Muscle of back (tissue), 13 donors: ENCODE measurements around the gene RFX5. TPM values are rescaled to one million over a fixed set of nuclear protein-coding genes. Genes with fewer than 3 reads are reported as not detected.
A peak's percentile ranks its signal among the peaks of the same experiment; 100 is the strongest.
"Not testable (repeated sequence)": the region's sequence is repeated elsewhere in the genome, so short reads cannot be mapped to it uniquely, and the experiment has no call there.

Experiments
- DNase-seq, 3 donors: peaks; one replicate each; pipeline versions ENCODE4 v3.0.0 to v3.0.0-alpha.2; 2013
- long read RNA-seq, 9 donors: transcript quantifications; one replicate each; lab custom pipeline, GENCODE V29; 2026
- polyA plus RNA-seq, 10 donors: library from polyadenylated mRNA; unstranded; fragments of 120-200 nt; gene quantifications; one replicate each; pipeline ENCODE4 v1.2.1, GENCODE V29; 2013; ENCODE audit not compliant: insufficient read length in 10 of 10

Gene RFX5
- 10 to 100 TPM; 18.7 to 28.0 (median 24.6) TPM for polyA plus RNA-seq
- long read RNA-seq, donor 1, partial matches to known transcripts: 0 of 2 reads
- long read RNA-seq, donor 1, other reads (novel, unspliced or antisense): 0 of 2 reads
- long read RNA-seq, donor 2, partial matches to known transcripts: 0 of 2 reads
- long read RNA-seq, donor 2, other reads (novel, unspliced or antisense): 0 of 2 reads
- long read RNA-seq, donor 3: 0 reads
- long read RNA-seq, donor 4: 0 reads
- long read RNA-seq, donor 5: 0 reads
- long read RNA-seq, donor 6, partial matches to known transcripts: 0 of 4 reads
- long read RNA-seq, donor 6, other reads (novel, unspliced or antisense): 0 of 4 reads
- long read RNA-seq, donor 7, partial matches to known transcripts: 0 of 1 reads
- long read RNA-seq, donor 7, other reads (novel, unspliced or antisense): 0 of 1 reads
- long read RNA-seq, donor 8, partial matches to known transcripts: 0 of 1 reads
- long read RNA-seq, donor 8, other reads (novel, unspliced or antisense): 0 of 1 reads
- long read RNA-seq, donor 9: 0 reads

DNA sequence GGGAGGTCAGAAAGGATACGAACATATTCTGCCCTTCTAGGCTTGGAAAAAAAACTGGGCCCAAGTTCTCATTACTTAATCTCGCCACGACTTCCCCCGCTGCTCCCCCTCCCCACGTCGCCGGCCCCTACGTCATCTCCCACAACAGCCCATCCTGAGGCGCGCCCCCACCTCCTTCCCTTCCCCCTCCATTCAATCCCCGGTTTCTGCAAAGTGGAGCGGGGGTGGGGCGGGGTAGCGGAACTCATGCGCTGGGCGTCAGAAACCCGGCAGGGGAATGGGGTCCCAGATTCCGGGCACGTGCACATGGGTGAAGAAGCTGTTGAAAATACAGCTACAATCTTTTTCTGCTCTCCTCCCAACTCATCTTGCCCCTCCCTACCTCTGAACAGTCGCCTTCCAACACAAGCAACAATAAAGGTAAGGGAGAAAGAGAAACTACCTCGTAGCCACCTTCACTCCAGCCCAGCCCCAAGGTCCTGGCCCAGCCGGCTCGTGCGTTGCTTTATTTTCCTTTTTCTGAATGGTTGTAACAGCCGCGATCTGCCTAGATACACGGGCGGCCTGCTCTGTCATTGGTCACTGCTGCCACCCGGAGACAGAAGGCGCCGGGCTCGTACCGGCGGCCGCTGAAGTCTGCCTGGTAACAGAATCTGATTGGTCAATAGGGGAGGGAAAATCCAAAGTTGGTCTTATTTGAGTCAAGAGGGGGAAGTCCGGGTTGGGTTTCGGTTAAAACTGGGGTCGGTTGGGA is at the start of gene RFX5:
RFX5 (minus strand) TSS at position 484 of the 754 bp plus-strand sequence. CDS start 932 bp downstream, outside the sequence.
- peak; percentile 96 to 98 (median 97) for DNase-seq

DNA sequence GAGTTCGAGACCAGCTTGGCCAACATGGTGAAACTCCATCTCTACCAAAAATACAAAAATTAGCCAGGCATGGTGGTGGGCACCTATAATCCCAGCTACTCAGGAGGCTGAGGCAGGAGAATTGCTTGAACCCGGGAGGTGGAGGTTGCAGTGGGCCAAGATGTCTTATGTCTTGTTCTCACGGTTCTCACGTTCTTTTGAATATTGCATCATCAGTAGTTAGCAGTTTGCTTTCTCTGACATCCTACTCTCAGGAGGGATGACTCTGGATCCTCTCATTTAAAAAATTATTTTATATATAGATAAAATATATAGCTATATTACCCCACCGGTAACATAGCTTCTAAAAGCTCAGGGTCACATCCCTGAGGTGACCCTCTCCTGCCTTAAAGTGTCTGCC is 49.2 kb upstream of the RFX5 start:
- not testable (repeated sequence) for DNase-seq

DNA sequence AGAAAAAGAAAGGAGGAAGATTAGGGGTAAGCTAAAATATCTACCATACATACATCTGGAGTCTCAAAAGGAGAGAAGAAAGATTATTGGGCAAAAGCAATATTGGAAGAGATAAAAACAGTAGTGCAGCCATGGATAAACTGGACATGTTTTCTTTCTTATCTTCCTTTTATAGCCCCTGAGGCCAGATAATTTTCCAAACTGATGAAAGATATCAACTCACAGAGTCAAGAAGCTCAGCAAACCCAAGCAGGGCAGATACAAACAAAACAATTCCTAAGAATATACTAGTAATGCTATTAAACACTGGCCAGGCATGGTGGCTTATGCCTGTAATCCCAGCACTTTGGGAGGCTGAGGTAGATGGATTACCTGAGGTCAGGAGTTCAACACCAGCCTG is 46.5 kb upstream of the RFX5 start:
- no peak for DNase-seq

DNA sequence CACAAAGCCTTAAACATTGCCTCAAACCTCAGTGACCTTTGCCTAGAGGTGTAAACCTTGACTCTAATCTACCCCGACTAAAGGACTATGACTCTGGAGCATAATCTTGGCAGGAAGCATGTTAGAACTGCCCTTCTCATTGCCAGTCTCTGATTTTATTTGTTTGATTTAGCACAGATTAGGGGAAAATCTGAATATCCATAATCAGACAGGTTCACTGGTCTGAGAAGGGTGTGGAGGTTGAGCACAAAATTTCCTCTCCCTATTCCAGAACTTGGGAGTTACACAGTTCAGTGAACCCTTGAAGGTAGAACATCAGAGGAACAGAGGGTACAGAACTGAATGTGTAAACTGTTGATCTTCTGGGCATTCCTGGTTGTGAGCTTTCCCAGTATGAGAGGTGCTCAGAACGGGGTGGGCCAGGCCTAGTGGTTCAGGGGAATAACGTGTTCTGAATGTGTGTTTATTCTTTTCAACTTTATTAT is 44.1 kb upstream of the RFX5 start:
- no peak for DNase-seq

DNA sequence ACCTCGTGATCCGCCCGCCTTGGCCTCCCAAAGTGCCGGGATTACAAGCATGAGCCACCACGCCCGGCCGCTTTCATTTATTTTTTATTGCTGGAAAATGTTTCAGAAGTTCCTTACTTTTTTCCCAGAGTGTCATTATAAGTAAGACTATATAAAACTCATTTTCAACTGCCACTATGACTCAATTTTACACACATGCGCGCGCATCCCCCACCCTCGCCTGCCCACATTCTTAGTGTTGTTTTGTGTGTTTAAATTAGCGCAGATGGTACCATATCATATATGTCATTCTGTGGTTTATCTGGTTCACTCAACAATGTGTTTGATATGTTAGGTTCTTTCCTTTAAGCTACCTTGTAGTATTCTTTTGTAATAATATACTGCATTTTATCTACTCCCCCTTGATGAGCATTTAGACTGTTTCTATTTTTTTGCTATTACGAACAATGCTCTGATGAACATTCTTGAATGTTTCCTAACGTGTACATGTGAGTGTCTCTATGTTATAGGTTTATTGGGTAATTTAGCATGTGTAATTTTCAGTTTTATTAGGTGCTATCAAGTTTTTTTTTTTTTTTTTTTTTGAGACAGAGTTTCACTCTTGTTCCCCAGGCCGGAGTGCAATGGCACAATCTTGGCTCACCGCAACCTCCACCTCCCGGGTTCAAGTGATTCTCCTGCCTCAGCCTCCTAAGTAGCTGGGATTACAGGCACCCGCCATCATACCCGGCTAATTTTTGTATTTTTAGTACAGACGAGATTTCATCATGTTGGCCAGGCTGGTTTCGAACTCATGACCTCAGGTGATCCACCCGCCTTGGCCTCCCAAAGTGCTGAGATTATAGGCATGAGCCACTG is 43.4 kb upstream of the RFX5 start:
- not testable (repeated sequence) for DNase-seq

DNA sequence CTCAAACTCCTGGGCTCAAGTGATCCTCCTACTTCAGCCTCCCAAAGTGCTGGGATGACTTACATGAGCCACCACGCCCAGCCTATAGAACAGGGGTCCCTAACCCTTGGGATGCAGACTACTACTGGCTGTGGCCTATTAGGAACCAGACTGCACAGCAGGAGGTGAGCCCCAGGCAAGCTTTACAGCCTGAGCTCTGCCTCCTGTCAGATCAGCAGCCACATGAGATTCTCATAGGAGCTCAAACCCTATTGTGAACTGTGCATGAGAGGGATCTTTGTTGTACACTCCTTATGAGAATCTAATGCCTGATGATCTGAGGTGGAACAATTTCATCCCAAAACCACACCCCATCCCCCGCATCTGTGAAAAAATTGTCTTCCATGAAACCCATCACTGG is 39.0 kb upstream of the RFX5 start:
- DNase-seq: no peak

DNA sequence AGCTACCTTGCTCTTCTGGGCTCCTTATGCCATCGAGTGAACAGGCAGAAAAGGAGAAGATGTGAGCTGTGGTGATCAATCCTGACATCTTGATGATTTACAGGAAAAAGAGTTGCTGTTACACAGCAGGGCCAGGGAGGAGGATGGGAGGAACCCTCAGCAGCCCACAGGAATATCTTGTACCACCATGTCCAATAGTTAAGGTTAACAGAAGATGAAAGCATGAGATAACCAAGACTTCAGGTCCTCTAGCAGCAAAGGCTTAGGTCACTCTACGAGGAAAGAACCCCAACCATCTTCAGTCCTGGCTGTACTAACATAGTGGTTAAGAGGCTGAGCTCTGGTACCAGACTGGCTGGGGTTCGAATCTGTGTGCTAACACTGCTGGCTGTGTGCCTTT is 37.5 kb upstream of the RFX5 start:
- DNase-seq: no peak

DNA sequence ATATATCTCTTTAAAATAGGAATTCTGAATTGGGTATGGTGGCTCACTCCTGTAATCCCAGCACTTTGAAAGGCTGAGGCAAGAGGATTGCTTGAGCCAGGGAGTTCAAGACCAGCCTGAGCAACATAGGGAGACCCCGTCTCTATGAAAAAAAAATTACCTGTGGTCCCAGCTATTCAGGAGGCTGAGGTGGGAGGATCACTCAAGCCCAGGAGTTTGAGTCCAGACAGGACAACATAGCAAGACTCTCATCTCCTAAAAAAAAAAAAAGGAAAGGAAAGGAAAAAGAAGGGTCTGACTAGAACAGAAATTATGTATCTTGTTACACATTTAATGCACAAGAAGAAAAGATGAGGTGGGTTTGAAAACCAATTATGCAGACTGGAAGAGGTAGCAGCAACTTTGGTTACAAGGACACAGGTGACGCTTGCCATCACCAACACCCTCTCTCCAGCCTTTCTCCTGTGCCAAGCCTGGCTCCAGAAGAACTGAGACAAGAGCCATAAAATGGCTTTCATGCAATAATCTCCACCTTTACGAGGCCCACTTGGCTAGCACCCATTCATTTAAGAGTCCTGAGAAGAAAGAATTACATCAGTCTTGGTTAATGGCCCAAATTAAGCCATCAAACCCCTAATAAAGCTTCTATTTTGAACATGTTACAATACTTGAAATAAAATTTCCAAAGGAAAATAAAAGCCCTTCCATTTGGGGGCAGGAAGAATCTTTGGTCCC is 30.3 kb upstream of the RFX5 start:
- DNase-seq: no peak

DNA sequence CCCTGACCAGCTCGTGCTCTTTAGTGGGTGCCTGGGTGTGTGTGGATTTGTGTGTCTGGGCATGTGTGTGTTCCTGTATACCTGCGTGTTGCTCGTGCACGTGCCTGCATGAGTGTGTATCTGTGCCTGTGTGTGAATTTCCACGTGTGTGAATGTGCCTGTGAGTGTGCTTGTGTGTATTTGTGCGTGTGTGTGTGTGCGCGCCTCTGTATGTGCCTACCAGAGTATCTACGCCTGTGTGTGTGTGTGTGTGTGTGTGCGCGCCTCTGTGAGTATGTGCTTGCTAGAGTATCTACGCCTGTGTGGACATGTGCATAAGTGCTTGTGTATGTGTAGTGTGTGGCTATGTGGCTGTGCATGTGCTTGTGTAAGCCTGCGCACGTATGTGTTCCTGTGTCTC is 26.1 kb upstream of the RFX5 start:
- peak in 1 of 3 donors; percentile 16 for DNase-seq

DNA sequence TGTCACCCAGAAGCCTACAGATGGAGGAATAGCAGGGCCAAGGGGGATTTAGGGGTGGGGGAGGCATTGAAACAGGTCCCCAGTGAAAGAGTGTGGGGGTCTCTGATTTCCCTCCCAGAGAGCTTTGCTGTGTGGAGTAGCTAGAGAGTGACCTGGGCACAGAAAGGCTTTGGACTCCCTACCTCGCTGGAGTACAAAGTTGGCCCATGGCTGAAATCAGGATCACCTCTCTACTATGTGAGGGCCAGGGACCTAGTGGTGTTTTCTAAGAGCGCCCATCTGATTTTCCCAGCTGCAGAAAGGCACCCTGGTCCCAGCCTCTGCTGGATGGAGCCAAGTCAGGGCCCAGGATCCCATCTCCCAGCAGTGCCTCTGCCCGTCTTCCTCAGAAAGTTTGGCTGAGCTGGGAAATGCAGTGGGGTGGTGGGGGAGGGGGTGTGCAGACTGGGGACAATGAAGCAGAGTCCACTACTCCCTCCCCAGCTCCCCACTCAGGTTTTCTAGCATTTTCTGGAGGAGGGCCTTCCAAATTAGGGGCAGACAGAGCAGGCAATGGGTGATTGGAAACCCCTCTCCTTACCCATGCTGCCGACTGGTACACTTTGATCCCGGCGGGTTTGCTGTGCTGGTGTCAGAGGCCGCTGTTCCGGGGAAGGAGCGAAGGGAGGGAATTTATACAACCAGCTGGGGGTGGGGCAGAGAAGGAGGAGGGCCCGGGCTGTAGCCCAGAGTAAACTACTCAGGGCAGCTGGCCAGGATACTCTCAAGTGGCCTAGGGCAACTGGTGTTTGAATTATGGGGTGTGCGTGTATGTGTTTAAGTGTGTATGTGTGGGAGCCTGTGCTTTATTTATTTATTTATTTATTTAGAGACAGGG is 25.2 kb upstream of the RFX5 start, which contains the start of gene SELENBP1:
SELENBP1 (minus strand) TSS at position 648 of the 877 bp plus-strand sequence; CDS start at position 584, 64 bp downstream.
- peak; percentile 77 to 87 (median 79) for DNase-seq

DNA sequence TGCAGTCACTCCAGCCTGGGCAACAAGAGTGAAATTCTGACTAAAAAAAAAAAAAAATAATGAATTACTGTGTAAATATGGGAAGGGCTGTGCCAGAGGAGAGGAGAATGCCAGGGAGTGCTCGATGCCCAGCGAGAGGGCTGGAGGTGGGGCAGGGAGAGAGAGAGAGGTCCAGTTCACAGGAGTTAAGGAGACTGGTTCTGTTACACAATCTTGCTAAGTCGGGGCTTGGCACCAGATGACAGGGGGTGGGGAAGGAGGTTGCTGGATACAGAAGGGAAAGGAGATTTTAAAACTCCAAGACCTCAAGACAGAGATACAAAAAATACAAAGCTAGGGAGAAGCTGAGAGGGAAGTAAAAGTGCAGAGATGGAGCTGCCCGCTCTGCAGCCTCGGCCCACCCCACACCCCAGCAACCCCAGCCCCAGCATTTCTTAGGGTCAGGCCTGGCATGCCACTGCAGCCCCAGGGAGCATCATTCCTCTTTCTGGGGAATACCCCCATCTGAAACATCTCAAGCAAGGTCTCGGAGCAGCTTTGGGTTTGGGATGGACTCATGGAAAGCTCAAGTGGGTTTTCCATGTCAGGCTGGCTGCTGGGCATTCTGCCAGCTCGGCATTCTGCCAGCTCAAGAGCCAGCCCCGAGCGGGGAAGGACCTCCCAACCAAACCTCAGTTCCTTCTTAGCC is 24.5 kb upstream of the RFX5 start:
- DNase-seq: peak; percentile 54 to 88 (median 61)

DNA sequence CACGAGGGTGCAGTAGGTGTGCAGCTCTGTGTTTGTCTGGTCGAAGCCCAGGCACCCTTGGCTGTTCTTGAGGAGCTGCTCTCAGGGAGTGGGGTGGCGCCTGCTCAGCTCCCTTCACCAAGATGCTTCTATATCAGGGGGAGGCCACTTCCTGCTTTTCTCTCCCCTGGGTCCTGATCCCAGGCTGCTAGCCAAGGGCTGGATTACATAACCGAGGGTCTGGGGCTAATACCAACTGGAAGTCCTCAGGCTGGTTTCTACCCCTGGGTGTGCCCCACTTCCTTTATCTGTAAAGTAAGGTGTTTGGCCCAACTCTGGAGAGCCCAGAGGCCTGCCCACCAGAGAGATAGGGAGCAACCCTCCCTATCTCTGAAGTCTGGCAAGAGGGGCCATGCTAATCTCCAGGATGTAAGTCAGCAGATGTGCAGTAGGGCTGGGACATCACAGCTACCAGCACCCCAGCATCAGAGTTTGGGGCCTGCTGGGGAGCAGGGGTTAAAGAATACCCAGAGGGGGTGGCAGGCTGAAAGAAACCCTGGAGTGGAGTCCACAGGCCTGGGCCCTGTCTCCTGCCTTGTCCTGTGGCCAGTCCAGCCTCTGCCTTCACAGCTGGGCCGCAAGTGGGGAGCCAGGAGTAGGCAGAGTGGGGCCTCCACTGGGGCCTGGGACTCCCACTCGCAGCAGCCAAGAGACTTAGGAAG is 23.3 kb upstream of the RFX5 start:
- DNase-seq: peak in 2 of 3 donors; percentile 22 to 63

DNA sequence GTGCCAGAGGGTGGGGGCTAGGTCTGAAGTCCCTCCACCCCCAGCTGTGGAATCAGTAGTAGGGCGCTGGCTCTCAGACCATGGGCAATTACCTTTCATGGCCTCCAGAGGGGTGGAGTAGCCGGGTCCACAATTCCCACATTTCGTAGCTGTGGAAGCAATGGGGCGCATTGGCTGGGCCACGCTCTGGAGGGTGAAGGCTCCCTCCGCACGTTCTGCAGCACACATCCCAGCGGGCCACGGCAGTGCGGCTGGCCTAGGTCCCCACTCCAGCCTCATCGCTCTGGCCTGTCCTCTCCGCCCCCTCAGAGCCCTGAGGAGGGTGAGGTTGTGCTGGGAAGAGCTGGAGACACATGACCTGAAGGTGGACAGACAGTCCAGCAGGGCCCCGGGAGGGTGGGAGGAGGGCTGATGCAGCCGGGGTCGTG is 22.6 kb upstream of the RFX5 start:
- no peak for DNase-seq

DNA sequence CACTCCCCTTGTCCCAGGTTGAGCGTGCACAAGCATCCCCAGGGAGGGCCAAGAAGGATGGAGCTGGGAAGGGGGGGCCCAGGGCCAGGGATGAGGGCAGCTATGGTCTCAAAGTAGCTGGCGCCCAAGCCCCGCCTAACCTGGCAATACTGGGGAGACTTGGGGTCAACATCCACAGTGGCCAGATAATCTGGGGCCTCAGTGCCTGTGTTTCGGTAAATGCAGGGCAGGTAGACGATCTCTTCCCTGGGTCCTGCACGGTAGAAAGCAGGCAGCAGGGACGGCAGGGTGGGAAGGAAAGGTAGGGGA is 22.2 kb upstream of the RFX5 start:
- DNase-seq: no peak

DNA sequence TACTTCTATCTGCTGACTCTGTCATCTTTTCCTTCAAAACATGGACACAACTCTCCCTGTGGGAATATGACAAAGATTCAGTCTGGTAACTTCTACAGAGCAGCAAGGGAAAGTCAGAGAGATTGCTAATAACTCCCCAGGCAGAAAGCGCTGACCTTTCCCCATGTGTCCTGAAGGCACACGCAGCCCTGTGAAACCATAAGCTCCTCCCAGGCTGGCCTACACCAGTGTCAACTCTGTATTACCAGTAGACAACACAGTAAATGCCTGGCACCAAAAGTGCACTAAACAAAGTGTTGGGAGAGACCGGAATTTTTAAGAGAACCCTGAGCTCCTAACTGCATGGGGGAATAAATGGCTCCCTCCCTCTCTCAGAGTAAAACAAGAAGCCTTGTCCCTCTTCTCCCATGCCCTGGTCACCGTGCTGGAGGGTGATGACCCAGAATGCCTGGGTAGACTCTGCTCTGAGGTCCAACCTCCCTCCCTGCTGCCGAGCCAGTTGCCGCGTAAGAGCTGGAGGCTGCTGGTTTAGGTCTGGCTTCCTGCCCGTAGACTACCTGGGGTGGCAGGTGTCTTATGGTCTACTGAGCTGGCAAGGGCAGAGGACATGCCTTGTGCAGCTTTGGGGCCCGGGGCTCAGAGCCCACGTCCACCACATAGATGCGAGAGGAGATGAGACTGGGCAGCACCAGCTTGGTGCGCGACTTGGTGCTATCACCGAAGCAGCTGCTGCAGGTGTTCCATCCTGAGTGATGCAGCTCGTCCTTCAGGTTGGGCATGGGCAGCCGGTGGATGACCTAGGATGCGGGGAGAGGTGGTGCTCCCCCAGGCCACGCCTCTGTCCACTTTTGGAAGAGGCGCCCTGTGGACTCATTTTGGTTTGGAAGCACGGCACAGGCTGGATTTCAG is 21.6 kb upstream of the RFX5 start:
- DNase-seq: no peak

DNA sequence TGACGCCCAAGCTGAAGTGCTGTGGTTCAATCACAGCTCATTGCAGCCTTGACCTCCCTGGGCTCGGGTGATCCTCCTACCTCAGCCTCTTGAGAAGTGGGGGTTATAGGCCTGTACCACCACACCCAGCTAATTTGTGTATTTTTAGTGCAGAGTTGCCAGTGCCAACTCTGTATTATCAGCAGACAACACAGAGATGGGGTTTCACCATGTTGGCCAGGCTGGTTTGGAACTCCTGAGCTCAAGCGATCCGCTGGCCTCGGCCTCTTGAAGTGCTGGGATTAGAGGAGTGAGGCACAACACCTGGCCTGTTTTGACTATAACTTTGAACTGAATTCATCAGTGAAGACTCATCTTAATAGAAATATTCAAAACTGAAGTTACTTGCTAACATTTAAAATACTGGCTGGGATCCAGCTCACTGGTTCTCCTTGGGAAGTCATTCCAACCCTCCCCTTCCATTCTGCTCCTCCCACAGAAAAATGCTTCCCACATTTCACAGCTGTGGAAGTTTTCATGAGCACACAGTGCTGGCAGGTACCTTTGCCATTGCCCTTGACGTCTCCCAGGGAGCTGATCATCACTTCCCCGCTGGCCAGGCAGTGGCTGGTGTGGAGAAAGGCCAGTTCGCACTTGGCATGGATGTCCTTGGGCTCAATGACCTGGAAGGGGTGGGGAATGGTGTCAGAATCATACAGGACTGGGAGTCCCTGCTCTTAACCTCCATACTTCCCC is 20.8 kb upstream of the RFX5 start:
- no peak for DNase-seq

DNA sequence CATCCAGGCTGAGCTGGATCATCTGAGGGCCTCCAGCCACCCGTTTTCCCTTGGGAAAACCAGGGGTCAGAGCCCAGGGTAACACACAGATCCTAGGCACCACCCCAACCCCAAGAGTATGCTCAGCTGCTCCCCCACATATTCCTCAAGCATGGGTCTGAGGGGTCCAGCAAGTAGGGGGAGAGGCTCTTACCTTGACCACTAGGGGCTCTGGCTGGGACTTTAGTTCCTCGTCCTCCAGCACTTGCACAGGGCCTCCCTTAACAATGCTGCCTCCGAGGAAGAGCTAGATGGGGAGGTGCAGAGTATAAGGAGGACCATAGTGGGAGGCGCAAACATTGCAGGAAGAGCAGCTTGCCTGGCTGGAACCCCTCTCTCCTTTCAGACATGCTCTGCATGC is 17.9 kb upstream of the RFX5 start:
- DNase-seq: no peak
